ENCODE measurements around the gene ATG5.

- TF ChIP-seq CTCF (IDR thresholded peaks at IDR 0.05) (no peak), POLR2A (IDR thresholded peaks at IDR 0.05) (no peak)
Observed at GRCh38 chr6:106281661-106282060, 43.9 kb downstream of the ATG5 start.
